ENCODE data around the gene FOXF1. TPM values are rescaled to one million over a fixed set of nuclear protein-coding genes. Genes with fewer than 3 reads are reported as not detected.

Gene FOXF1
- total RNA-seq, 1 experiment from 2014 or later = 3.0 TPM

DNA sequence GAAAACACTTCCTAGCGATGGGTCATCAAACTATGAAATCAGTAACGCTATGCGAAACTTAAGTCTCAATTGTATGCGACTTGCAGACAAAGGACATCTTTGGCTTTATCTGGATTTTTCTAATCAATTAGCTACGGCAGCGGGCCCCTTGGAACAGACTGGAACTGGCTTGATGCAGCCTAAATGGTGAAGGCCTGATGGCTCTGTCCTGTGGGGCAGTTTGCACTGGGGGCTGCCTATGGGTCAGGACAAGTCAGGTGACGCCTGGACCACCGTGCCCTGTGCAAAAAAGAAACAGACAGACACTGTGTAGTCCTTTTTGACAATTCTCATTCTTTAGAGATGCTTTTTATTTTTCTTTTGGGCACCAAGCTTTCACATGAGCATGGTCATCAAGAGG is 22.7 kb downstream of the FOXF1 start:
- DNase-seq (ENCODE audit: low read depth) = no peak

GRCh38 chr16:86533767-86534351 is 23.5 kb downstream of the FOXF1 start:
- DNase-seq (ENCODE audit: low read depth) = no peak

DNA sequence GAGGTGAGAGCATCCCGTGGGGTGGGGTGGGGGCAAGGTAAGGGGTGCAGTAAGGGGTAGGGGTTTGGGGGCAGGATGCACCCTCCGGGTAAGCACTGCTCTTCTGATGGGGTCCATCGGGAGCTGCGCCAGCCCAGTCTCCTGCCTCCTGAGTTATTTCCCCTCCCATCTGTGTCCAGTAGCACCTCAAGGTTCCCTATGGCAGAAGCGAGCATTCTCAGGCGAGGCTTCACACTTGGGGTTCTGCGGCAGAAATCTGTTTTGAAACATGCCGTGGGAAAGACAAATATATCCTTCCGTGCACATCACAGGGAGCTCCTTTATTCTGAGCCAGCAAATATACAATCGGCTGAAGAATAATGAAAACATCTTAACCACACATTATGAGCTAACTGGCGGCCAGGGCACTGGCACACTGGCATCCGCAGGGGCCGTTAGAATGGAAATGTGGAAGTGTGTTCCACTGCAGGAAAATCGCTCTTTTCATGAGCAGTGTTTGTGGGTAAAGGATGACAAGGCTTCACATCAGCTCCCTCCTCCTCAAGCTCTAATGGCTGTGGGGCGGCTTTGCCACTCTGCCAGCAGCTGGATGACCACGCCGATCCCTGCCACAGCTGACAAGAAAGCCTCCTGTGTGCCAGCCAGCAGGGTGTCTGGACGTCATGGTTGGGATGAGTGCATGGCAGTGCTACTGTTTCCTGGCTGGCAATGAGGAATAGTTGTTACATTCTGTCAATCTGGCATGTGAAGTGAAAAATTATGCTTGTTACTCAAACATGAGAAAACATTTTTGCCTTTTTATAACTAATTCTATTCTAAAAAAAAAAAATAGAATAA is 24.7 kb downstream of the FOXF1 start:
- DNase-seq (ENCODE audit: low read depth) = no peak

DNA sequence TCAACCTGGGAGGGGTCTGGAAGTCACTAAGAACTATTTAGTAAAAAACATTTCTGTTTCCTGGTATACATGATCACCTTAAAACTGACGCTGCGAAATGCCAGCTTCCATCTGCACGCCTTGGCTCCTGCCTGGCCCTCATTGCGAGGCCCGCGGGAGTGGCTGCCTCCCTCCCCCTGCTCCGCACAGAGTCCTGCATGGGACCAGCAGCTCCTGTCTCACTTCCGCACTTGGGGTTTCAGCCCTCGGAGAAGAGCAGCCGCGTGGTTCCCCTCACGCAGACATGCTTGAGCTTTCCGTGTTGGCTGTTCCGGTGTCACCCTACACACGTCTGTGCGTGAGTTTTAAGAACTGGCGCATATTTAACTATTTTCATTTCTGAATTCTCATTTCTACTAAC is 26.3 kb downstream of the FOXF1 start:
- DNase-seq (ENCODE audit: low read depth) = no peak

- no peak for DNase-seq (ENCODE audit: low read depth)
These were observed 27.2 kb downstream of the FOXF1 start for GRCh38 chr16:86537486-86537885.

DNA sequence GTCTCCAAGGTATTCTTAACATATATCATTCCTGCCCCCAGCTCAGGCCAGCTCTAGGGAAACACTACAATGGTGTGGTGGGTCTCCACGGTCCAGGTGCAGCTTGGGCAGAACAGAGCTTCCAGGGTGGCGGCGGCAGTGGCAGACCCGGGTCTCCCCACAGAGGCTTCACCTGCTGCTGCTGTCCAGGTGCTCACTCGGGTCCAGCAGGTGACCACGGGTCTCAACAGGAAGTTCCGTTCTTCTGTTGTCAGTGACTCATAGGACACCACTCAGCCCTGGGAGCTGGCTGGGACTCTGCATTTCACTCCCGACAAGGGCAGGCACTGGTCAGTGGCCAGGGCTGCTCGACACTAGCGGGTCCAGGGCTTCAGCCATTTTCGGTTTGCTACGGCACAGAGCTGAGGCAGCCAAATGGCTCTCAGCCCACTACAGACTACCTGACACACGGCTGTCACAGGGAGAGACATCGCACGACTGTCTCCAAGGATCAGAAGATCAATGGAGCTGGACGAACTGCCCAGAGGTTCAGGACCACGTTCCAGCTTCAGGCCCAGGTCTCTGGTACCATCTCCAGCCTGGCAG is 28.0 kb downstream of the FOXF1 start:
- DNase-seq (ENCODE audit: low read depth) = no peak

GRCh38 chr16:86540894-86541293 is 30.6 kb downstream of the FOXF1 start:
- no peak for DNase-seq (ENCODE audit: low read depth)

DNA sequence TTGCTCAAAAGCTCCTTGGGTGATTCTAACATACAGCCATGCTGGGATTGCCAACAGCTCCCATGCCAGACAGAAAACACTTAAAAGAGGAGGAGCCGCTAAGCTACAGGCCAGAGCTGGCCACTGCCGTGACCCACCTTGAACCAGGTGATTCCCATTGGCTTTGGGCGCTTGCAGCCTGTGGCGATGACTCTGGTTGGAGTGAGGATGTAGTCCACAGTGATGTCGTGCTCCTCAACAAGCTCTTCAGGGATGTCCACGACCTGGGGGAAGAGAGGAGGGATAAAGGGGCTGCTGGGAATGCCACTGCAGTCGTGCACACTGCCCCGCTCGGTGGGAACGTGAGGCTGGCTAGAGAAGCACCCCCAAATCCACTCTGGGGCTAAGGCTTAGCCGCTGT is 31.2 kb downstream of the FOXF1 start:
- DNase-seq (ENCODE audit: low read depth) = no peak

GRCh38 chr16:86542756-86543750 is 32.7 kb downstream of the FOXF1 start:
- DNase-seq (ENCODE audit: low read depth) = no peak

DNA sequence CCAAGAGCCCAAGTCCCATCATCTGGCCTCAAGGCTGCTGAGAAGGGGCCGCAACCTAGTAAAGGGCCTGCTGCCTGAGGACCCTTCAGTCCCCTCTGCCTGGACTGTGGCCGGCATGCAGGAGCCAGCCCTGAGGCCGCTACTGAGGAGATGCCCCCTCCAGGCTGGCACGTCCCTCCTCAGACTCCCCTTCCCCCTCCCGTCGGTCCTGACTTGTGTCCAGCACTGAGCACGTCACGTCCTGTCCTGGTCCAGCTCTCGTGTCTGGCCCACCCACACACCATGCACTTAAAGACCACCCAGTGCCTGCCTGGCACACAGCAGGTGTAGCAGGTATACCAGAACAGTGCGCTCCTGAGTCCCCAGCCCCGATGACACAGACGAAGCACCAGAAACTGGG is 35.2 kb downstream of the FOXF1 start:
- no peak for DNase-seq (ENCODE audit: low read depth)

DNA sequence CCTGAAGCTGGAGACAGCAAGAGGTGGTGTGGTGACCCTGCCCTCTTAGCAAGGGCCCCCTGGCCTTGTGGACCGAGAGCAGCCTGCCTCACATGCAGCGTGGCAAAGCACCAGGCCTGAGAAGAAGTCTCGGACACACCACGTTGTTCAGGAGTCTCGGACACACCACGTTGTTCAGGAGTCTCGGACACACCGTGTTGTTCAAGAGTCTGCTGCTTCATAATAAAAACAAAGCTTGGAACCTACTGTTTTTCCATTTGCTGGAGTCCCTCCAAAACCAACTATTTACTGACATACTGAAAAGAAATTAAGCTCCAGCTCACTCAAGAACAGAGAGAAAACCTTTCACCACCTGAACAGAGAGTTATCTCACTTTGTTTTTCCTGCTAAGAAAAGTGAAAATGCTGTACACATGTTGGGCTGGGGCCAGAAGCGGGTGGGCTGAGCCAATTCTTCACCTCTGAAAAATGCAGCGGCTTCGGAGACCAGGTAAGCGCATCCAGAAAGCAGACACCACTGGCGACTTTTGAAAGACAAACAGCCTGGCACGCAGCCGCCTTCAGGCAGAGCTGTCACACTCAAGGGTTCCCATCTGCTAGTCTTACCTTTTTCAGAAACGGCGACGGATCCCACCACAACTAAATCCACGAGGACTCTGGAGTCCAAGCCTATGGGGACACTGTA is 35.8 kb downstream of the FOXF1 start:
- no peak for DNase-seq (ENCODE audit: low read depth)

- DNase-seq (ENCODE audit: low read depth) = no peak
These were observed 36.3 kb downstream of the FOXF1 start for GRCh38 chr16:86546638-86547013.

DNA sequence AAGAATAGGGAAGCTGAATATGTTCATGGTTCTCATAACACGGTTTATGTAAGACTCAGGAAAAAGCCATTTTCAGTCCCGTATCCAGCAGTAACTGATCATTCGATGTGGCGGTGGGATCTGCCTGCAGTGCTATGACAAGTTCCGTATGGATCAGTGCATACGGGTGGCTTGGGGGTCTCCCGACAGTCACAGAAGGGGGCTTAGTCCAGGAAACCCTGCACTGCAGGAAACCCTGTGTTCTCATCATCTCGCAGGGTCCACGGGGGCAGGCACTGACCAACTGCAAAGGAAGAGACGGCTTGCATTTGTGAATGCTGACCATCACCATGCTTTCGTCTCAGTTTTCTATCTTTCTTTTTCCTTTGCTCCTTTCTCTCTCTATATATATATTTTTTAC is 37.0 kb downstream of the FOXF1 start:
- DNase-seq (ENCODE audit: low read depth) = no peak

DNA sequence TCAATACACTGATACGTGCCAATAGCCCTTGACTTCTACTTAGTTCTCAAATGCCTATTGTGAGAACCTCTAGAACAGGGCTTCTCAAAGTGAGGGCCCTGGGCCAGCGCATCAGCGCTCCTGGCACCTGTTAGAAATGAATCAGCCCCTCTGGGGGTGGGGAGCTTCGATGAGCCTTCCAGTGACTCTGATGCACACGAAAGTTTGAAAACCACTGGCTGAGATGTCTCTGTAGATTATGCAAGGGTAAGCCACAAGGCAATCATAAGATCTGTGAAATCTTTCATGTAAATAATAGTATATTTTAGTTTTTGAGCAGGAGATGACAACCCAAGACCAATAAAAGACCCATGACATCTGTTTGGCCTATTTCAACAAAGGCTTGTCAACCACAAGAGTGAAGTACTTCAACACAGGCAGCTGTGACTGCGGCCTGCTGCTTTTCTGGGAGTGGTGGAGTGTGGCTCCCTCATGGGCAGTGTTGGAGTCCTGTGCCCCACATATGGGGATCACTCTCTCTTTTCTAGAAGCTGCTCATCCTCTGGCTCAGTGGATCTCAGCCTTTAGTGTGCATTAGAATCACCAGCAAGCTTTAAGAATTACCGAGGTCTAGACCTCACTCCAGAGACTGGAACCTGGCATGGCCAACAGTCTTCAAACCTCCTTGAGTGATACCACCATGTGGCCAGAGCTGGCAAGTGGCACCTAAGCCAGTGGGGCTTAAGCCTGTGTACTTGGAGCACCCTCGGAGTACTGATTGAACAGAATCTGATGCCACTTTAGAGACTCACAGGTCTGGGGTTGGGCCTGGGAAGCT is 39.0 kb downstream of the FOXF1 start:
- no peak for DNase-seq (ENCODE audit: low read depth)

GRCh38 chr16:86549893-86550190 is 39.5 kb downstream of the FOXF1 start:
- no peak for DNase-seq (ENCODE audit: low read depth)

DNA sequence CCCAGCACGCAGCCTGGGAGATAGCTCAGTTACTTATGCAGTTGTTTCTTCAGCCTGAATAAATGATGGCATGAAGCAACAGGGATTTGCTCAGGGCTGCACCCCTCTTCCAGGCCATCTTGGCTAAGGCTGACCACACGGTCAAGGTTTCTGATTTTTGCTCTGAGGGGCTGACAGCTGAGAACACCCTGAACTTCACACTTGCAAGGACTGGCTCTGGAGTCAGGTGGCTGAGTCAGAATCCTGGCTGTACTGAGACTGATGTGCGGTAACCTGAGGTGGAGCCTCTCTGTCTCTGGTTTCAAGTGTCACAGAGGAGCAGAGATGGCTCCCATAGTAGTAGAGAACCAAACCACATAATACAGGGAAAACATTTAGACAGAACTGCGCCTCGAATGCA is 40.0 kb downstream of the FOXF1 start:
- DNase-seq (ENCODE audit: low read depth) = no peak

- DNase-seq (ENCODE audit: low read depth) = no peak
These were observed 43.0 kb downstream of the FOXF1 start for GRCh38 chr16:86553356-86553755.

- no peak for DNase-seq (ENCODE audit: low read depth)
These were observed 44.2 kb downstream of the FOXF1 start for GRCh38 chr16:86554599-86554916.

DNA sequence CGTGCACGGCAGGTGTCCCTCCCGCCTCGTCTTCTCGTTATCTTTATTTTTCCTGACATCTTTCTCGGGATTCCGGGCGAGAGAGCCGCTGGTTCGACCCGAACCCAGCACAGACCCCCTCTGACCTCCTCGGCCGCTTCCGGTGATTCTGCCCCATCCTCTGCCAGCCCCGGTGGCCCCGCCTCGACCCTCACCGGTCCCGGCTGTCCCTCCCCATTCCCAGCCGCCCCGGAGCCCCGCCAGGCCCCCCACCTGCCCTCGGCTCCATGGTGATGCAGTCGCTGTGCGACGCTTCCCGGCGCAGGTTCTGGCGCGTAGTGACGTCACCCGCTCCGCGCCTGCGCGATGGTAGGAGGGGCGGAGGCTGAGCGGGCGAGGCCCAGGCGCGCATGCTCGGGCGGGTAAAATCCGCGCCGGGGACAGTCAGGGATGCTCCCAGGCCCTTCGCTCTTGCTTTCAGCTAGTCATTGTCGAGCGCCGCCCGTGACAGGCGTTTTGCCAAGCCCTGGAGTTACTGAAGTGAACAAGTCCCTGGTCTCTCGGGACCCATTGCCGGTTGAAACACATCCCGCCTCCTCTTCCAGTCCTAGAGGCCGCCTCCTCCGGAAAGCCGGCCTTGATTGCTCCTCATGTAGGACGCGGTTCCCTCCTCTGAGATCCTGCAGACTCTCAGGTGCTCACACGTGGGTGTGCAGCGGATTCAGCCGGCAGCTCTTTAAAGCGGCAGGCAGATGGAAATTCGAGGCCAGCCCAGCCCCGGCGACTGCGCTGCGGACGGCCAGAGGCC is 44.8 kb downstream of the FOXF1 start, which contains the start of gene MTHFSD:
TSS of gene MTHFSD (minus strand) at position 319 of the 787 bp plus-strand sequence. CDS start at position 268, 51 bp downstream.
- DNase-seq (ENCODE audit: low read depth) = peak; percentile 87

DNA sequence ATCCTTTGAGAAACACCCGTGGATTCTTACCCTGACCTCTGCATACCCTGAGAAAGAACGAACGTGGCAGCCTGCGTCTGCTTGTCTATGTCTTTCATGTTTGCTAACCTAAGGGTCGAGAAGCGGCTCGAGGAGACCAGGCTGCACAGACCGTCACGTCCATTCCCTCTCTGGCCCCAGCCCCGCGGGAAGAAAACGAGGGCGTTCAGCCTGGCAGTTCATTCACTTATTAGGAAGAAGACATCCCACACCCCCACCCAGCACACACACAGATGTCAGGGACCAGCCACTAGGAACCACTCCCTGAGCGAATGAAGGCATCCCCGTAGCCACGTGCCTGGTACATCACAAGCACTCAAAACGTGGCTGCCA is 45.4 kb downstream of the FOXF1 start:
- no peak for DNase-seq (ENCODE audit: low read depth)

Data from RPMI7951 (cell line).